IMR-90 (cell line): ENCODE results near the gene FAM177B.

Source experiments
- MAFK ChIP-seq: IDR thresholded peaks from 2 replicates; pipeline ENCODE4 v1.6.1; 2012; ENCODE audit warnings: low read depth, low read length, improper control_type of control experiment
- RCOR1 ChIP-seq: IDR thresholded peaks from 2 replicates; pipeline ENCODE4 v1.6.1; 2012; ENCODE audit warnings: mild to moderate bottlenecking, low read length, improper control_type of control experiment; ENCODE audit not compliant: insufficient replicate concordance
- RFX5 ChIP-seq: IDR thresholded peaks from 2 replicates; pipeline ENCODE4 v1.8.0; 2012; ENCODE audit warnings: low read depth, mild to moderate bottlenecking, low read length, moderate library complexity
- USF2 ChIP-seq: fragments of 150-350 bp; IDR thresholded peaks from 2 replicates; pipeline ENCODE4 v1.6.1; 2017; ENCODE audit warnings: mild to moderate bottlenecking, antibody characterized with exemption, low read length, low read depth
- TF ChIP-seq, protein P1 (sequence below): conservative IDR thresholded peaks from 2 replicates; pipeline ENCODE4 v1.5.1; 2012; ENCODE audit warnings: mild to moderate bottlenecking, low read depth, low read length, improper control_type of control experiment

DNA sequence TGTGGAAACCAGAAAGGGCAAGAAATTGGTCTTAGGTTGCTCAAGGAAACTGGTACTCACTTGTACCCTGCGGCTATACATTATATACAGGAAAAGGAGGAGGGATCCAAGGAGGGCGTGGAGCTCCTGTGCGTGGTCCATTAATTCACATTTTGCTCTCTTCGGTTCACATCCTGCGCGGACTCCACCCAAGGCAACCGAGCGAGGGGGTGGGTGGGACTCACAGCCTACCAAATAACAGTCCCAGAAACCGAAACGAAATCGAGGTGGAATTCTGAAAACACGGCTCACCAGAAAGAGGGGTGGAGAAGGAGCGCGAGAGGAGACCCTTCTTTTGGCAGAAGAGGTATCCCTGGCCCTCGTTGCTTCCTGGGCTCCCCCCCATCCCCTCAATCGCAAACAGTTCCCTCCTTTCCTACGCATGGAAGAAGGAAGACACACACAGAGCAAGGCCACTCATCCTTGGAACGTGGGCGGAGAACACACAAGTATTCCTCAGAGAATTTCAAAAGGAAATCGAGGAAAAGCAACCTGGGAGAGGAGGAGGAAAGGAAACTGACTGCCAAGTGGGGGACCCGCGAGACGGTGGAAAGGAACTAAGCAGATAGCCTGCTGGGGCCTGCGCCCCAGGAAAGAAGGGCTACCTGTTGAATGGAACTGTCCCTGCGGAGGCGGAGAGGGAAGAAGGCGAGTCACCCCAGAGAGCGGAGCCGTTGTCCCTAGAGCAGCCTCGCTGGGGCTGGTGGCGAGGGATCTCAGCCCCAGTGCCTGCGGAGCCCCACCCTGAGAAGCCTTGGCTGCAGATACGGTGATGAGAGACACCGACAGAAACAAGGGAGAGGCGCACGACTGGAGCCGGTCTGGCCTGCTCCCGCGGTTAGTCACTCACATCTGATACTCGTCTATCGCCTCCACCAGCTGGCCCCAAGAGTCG lies 25.4 kb upstream of the FAM177B start:
- TF ChIP-seq USF2 (no peak), RFX5 (no peak), MAFK (no peak), RCOR1 (no peak)
- TF ChIP-seq, protein P1, sequence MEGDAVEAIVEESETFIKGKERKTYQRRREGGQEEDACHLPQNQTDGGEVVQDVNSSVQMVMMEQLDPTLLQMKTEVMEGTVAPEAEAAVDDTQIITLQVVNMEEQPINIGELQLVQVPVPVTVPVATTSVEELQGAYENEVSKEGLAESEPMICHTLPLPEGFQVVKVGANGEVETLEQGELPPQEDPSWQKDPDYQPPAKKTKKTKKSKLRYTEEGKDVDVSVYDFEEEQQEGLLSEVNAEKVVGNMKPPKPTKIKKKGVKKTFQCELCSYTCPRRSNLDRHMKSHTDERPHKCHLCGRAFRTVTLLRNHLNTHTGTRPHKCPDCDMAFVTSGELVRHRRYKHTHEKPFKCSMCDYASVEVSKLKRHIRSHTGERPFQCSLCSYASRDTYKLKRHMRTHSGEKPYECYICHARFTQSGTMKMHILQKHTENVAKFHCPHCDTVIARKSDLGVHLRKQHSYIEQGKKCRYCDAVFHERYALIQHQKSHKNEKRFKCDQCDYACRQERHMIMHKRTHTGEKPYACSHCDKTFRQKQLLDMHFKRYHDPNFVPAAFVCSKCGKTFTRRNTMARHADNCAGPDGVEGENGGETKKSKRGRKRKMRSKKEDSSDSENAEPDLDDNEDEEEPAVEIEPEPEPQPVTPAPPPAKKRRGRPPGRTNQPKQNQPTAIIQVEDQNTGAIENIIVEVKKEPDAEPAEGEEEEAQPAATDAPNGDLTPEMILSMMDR = no peak
